Liver (tissue), 9 donors: ENCODE results near the gene LINC01488. TPM values are rescaled to one million over a fixed set of nuclear protein-coding genes. Genes with fewer than 3 reads are reported as not detected.

Source experiments
- DNase-seq: peaks from one replicate; pipeline ENCODE4 v3.0.0-alpha.2; 2017; ENCODE audit warnings: low spot score
- H3K27ac ChIP-seq, 2 donors: one replicate each; pipeline ENCODE4 v1.7.0; 2013; ENCODE audit warnings: inconsistent platforms in 2 of 2, low read length in 2 of 2, control low read depth in 1 of 2, low read depth in 1 of 2, mild to moderate bottlenecking in 1 of 2
- H3K27me3 ChIP-seq, 4 donors: one replicate each; pipeline versions ENCODE4 v1.6.1 to v1.7.0; 2013; ENCODE audit warnings: low read length in 3 of 4, inconsistent platforms in 1 of 4, mild to moderate bottlenecking in 1 of 4, moderate library complexity in 1 of 4; ENCODE audit not compliant: control insufficient read depth in 4 of 4, insufficient read depth in 4 of 4
- H3K36me3 ChIP-seq, 4 donors: one replicate each; pipeline versions ENCODE4 v1.6.1 to v1.7.0; 2013; ENCODE audit warnings: low read length in 3 of 4, mild to moderate bottlenecking in 3 of 4, low read depth in 1 of 4, moderate library complexity in 1 of 4; ENCODE audit not compliant: control insufficient read depth in 4 of 4, insufficient read depth in 3 of 4
- H3K4me1 ChIP-seq, 4 donors: one replicate each; pipeline versions ENCODE4 v1.6.1 to v1.7.0; 2013; ENCODE audit warnings: low read length in 3 of 4, mild to moderate bottlenecking in 3 of 4, moderate library complexity in 1 of 4; ENCODE audit not compliant: control insufficient read depth in 4 of 4, insufficient read depth in 4 of 4
- H3K4me3 ChIP-seq, 3 donors: one replicate each; pipeline versions ENCODE4 v1.6.1 to v1.7.0; 2013; ENCODE audit warnings: low read length in 3 of 3, control low read depth in 1 of 3, low read depth in 1 of 3, mild to moderate bottlenecking in 1 of 3
- H3K9ac ChIP-seq, 2 donors: one replicate each; pipeline ENCODE4 v1.7.0; 2013; ENCODE audit warnings: low read length in 2 of 2, mild to moderate bottlenecking in 2 of 2, moderate library complexity in 2 of 2, control low read depth in 1 of 2, low read depth in 1 of 2
- H3K9me3 ChIP-seq, 4 donors: one replicate each; pipeline versions ENCODE4 v1.6.1 to v1.7.0; 2013; ENCODE audit warnings: low read length in 3 of 4; ENCODE audit not compliant: control insufficient read depth in 4 of 4
- ATF3 ChIP-seq: IDR thresholded peaks from 2 replicates; pipeline ENCODE4 v1.6.1; 2016; ENCODE audit warnings: antibody characterized with exemption
- CTCF ChIP-seq: fragments of 150-350 bp; IDR thresholded peaks from 2 replicates; pipeline ENCODE4 v1.5.1; 2017; ENCODE audit warnings: improper control_type of control experiment, low read depth, low read length; ENCODE audit not compliant: missing input control
- FOXA2 ChIP-seq: IDR thresholded peaks from 2 replicates; pipeline ENCODE4 v1.6.1; 2016; ENCODE audit warnings: antibody characterized with exemption
- GABPA ChIP-seq, 2 donors: IDR thresholded peaks in 1 of 2; conservative IDR thresholded peaks in 1 of 2; 2 replicates each; pipeline ENCODE4 v1.6.1; 2016; ENCODE audit warnings: antibody characterized with exemption in 2 of 2, mild to moderate bottlenecking in 1 of 2, moderate library complexity in 1 of 2
- HNF4A ChIP-seq, 2 donors: conservative IDR thresholded peaks; 2 replicates each; pipeline ENCODE4 v1.6.1; 2016; ENCODE audit warnings: antibody characterized with exemption in 2 of 2, mild to moderate bottlenecking in 2 of 2
- HNF4G ChIP-seq: IDR thresholded peaks from 2 replicates; pipeline ENCODE4 v1.6.1; 2016; ENCODE audit warnings: antibody characterized with exemption
- JUND ChIP-seq, 2 donors: IDR thresholded peaks; 2 replicates each; pipeline ENCODE4 v1.6.1; 2016; ENCODE audit warnings: antibody characterized with exemption in 2 of 2
- MAX ChIP-seq: IDR thresholded peaks from 2 replicates; pipeline ENCODE4 v1.6.1; 2016; ENCODE audit warnings: antibody characterized with exemption
- NR2F2 ChIP-seq: IDR thresholded peaks from 2 replicates; pipeline ENCODE4 v1.6.1; 2016; ENCODE audit warnings: antibody characterized with exemption
- RAD21 ChIP-seq, 2 donors: IDR thresholded peaks; 2 replicates each; pipeline ENCODE4 v1.6.1; 2016; ENCODE audit warnings: antibody characterized with exemption in 2 of 2, mild to moderate bottlenecking in 2 of 2
- REST ChIP-seq: IDR thresholded peaks from 2 replicates; pipeline ENCODE4 v1.6.1; 2016; ENCODE audit warnings: antibody characterized with exemption, mild to moderate bottlenecking
- RXRA ChIP-seq, 2 donors: IDR thresholded peaks; 2 replicates each; pipeline ENCODE4 v1.6.1; 2017 to 2018; ENCODE audit warnings: antibody characterized with exemption in 2 of 2, mild to moderate bottlenecking in 1 of 2
- SP1 ChIP-seq: IDR thresholded peaks from 2 replicates; pipeline ENCODE4 v1.6.1; 2018; ENCODE audit warnings: antibody characterized with exemption, mild to moderate bottlenecking
- WGBS: extraction: QIAGEN DNeasy Blood & Tissue Kit; methylation state at CpG from one replicate; pipeline ENCODE4 v1.1.7; 2013; 5-methylcytosine and 5-hydroxymethylcytosine counted together
- polyA plus RNA-seq, 2 donors: library from polyadenylated mRNA; stranded (reverse) in 1 of 2; unstranded in 1 of 2; fragments of 200-250 nt in 1 of 2; fragments of >200 nt in 1 of 2; fragmentation: Nextera tagmentation in 1 of 2; extraction: Ambion mirVana in 1 of 2; gene quantifications; one replicate each; pipeline versions ENCODE4 v1.2.1 to v1.2.3, GENCODE V29; 2013 to 2015
- total RNA-seq, 2 donors: library from RNA; depleted of rRNA; stranded (reverse); fragments of >200 nt; gene quantifications; one replicate each; pipeline ENCODE4 v1.2.3, GENCODE V29; 2014
- donor health status: healthy.
- donor health status: healthy.
- donor health status: healthy.
- donor health status: healthy.
- donor health status: healthy.

LINC01488 gene
- total and polyA plus RNA-seq, 4 donors = 0.05 to 2.3 (median 0.60) TPM

DNA sequence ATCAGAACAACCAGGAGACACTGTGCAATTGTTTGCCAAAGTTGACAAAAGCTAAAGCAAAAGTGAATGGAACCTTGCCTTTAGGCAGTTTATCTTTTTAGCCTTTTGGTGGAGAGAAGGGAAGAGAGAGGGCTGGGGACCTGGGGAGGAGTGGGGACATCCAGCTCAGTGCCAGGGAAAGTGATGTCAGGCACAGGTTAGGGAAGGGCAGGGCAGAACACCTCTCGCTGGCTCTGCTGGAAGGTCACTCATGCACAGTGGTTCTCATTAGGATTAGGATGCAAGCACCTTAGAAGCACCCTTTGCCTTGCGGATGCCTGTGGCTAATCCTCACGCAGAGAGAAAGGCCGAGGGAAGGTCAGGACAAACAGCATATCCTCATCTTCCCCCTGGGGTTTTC lies 14.3 kb upstream of the LINC01488 start (continued):
- TF ChIP-seq REST = no peak
- no peak for TF ChIP-seq ATF3
- no peak for TF ChIP-seq RAD21 (IDR thresholded peaks at IDR 0.05)

GRCh38 chr11:69467646-69468045 lies 13.8 kb upstream of the LINC01488 start:
- WGBS = 94% methylated on average over 9 of the region's 9 CpGs
- H3K4me1 ChIP-seq = peaks cover 7 to 20% (median 16%) of the 10 kb centered on the region in 4 donors
- no peak overlapping the region for H3K4me3 ChIP-seq
- TF ChIP-seq SP1 = no peak
- TF ChIP-seq RXRA (IDR thresholded peaks at IDR 0.05) = no peak
- TF ChIP-seq CTCF = no peak
- no peak for TF ChIP-seq REST
- TF ChIP-seq MAX = no peak
- TF ChIP-seq NR2F2 = no peak
- TF ChIP-seq FOXA2 = no peak
- DNase-seq = no peak
- no peaks in the 10 kb centered on the region for H3K27me3 ChIP-seq
- H3K36me3 ChIP-seq = no peaks in the 10 kb centered on the region
- no peak overlapping the region for H3K27ac ChIP-seq
- no peaks in the 10 kb centered on the region for H3K9me3 ChIP-seq
- H3K9ac ChIP-seq = no peak overlapping the region

DNA sequence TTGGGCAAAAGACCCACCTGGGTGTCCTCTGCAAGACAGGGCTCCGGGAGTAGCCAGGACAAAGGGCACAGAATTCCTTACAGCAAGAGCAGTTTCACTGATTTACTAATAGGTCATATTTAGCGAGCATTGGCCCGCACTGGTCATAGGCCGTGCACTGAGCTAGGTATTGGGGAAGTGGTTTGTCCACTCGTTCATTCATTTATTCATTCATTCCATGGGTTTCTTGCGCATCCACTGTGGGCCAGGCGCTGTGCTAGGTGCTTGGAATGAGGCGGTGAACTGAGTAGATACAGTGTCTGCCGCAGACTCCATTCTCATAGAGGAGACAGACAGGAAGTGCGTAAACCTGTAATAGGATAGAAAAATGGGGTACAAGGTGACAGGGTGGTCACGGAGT lies 13.2 kb upstream of the LINC01488 start:
- H3K4me1 ChIP-seq = peaks cover 7 to 20% (median 16%) of the 10 kb centered on the region in 4 donors
- no peak overlapping the region for H3K4me3 ChIP-seq
- no peak for DNase-seq
- TF ChIP-seq RXRA (IDR thresholded peaks at IDR 0.05) (no peak), JUND (IDR thresholded peaks at IDR 0.05) (no peak), GABPA (IDR thresholded peaks at IDR 0.05 in 1 of 2, conservative IDR thresholded peaks at IDR 0.05 in 1 of 2) (no peak), HNF4A (conservative IDR thresholded peaks at IDR 0.05) (peak in 1 of 2 donors; percentile 32), HNF4G (no peak), SP1 (no peak)
- no peaks in the 10 kb centered on the region for H3K27me3 ChIP-seq
- whole genome bisulfite sequencing = 83% methylated on average over 11 of the region's 11 CpGs
- no peaks in the 10 kb centered on the region for H3K36me3 ChIP-seq
- H3K27ac ChIP-seq = no peak overlapping the region
- H3K9ac ChIP-seq = no peak overlapping the region
- H3K9me3 ChIP-seq = no peaks in the 10 kb centered on the region
